Breast epithelium (tissue), 3 donors: Measurements from ENCODE around the gene ZNF69.

Experiments used
- CTCF ChIP-seq, 3 donors: fragments of 450-650 bp; IDR thresholded peaks; one replicate each; pipeline ENCODE4 v1.5.1; 2016 to 2017; ENCODE audit warnings: antibody characterized with exemption in 3 of 3, mild to moderate bottlenecking in 3 of 3, moderate library complexity in 3 of 3
- POLR2A ChIP-seq: fragments of 450-650 bp; IDR thresholded peaks from one replicate; pipeline ENCODE4 v1.6.1; 2016; ENCODE audit warnings: antibody characterized with exemption, mild to moderate bottlenecking, moderate library complexity
- POLR2AphosphoS5 ChIP-seq, 3 donors: sonication (generic); formaldehyde crosslinking; IDR thresholded peaks; one replicate each; pipeline ENCODE4 v1.6.1; 2017; ENCODE audit warnings: antibody characterized with exemption in 3 of 3

- TF ChIP-seq POLR2AphosphoS5 (IDR thresholded peaks at IDR 0.05) (no peak), POLR2A (no peak), CTCF (IDR thresholded peaks at IDR 0.05) (no peak)
These were observed 13.8 kb upstream of the ZNF69 start for GRCh38 chr19:11873762-11874161.
